DMS79 treated with DMSO at 0.1 percent for 48 hours (cell line): ENCODE measurements around the gene GJA9.

Experiments
- DNase-seq: peaks from one replicate; lab custom pipeline; 2025; lab: John Stamatoyannopoulos, UW

The GJA9 gene

GRCh38 chr1:38831731-38832369 is 49.5 kb downstream of the GJA9 start:
- no peak for DNase-seq

- no peak for DNase-seq
These were observed 52.0 kb downstream of the GJA9 start for GRCh38 chr1:38829368-38829767.

GRCh38 chr1:38827318-38827717 is 54.1 kb downstream of the GJA9 start:
- no peak for DNase-seq

GRCh38 chr1:38826886-38827285 is 54.5 kb downstream of the GJA9 start:
- no peak for DNase-seq

GRCh38 chr1:38826262-38826661 is 55.1 kb downstream of the GJA9 start:
- DNase-seq = no peak
